CD4-positive, alpha-beta T cell treated with Interleukin-4 for 4 hours (primary cell): ENCODE measurements around the gene CFAP100.

Experiments used
- DNase-seq: peaks from one replicate; pipeline ENCODE4 v3.0.0-alpha.2; 2020

Gene CFAP100

DNA sequence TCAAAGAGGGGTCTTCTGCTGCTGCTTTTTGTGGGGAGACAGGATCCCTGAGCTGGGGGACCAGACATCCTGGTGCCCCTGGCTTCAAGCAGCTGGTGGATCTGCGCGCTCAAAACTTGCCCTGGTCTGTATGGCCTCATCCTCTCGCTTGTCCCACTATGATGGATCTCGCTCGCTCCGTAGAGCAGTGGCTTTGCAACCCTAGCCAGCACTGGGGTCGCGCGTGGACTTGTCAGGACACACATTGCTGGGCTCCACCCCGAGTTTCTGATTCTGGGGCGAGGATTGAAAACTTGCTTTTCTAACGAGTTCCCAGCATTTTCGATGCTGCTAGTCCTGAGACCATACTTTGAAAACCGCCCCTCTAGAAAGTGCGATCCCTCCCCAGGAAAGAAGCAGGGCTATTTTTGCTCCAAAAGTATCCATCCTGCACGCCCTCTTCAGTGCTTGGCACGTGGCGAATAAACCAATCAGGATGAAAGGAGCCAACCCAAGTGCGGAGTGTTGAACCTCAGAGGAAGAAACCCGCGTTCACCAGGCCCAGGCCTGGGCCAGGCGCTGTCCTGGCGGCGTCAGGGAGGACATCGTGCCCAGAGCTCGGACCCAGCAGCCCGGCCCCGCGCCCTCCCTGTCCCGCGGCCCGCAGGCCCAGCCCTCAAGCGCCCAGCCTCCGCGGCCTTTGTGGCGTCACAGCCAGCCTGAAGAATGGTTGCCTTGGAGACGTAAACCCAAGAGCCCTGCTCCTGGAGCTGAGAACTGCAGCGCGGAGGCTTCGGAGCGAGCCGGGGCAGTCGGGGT is at the start of gene CFAP100:
TSS of gene CFAP100 (plus strand) at position 731 of the 798 bp plus-strand sequence. CDS start 1,092 bp downstream, outside the sequence.
- no peak for DNase-seq

DNA sequence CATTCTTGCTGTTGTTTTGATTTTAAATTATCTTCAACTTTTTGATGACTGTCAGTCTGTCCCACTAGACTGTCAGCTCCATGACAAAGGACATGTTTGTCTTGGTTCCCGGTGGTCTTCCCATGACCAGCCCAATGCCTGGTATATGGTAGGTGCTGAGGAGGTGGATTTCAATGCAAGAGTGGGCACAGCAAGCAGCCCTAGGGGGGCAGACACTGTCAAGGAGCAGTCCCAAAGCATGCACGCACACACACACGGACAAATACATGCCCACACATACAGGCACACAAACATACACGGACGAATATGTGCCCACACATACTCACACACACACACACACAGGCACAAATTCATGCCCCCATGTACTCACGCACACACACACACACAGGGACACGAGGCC is 49.5 kb upstream of the CFAP100 start:
- DNase-seq, result no peak

DNA sequence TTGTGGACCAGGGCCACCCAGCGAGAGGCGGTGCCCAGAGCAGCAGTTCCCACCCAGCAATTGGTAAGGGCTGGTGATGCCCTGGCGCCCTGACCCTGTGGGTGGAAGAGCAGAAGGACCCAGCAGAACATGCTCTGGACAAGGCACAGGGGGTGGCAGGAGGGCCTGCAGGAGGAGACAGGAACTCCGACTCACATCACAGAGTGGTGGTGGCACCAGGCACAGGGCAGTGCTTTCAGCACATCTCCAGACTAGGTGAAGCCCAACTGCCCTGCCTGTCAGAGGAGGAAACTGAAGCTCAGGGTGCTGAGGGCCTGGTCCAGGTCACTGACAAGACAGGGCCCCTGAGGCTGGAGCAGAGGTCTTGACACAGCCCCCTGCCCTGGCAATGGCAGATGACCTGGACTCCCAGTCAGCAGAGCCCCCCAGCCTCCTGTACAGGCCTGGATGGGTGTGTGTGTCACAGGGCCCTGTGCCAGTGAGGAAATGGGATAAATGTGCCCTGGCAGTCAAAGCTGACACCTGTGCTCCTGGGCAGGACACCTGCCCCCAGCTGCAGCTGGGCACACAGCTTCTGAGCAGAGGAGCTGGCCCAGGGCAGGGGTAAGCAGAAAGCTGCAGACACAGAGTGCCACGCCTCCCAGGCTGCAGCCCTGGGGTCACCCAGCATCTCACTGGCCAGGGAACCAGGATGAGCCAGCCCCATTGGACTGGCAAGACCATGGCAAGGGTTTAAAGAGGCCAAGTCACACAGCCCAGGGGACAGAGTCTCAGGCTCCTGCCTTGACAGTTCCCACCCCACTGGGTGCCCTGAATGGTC is 48.9 kb upstream of the CFAP100 start:
- DNase-seq, result no peak

DNA sequence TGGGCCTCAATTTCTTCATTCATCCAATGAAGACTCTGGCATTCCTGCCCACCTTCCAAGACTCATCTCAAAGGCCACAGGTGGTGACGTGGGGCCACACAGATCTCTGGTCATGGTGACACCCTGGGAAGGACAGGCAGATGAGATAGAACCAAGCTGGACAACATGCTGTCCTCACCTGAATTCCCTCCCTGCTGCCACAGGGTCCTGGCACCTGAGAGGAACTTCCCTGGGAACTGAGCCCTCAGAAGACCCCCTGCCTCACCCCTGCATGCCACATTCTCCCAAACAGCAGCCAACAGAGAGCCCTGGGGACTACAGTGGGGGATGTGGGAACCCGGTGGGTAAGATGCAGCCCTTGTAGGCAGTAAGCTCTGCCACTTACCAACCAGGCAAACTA is 48.2 kb upstream of the CFAP100 start:
- DNase-seq, result no peak

DNA sequence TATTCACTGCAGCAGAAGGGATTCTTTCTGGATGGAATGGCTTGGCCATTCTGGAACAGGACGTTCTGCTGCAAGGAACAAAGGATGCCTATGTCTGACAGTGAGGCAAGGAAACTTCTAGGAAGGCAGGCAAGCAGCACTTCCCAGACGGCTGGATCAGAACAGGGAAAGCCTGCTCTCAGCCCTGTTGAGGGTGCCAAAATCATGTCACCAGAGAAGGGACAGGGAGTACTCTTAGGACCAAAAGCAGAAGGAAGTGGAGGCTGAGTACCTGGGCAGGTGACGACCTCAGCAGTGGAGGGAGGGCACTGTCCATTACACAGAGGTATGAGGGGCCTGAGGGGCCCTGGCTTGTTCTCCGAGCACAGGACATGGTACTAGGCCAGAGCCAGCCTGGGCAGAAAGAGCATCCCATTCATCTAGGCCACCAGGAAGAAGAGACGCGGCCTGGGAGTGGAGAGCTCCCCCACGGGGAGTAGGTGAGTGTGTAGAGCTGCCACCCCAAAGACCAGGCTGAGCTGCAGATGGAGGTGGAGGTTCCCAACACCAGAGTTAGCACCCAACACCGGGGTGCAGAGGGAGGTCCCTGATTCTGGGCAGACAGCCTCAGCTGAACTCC is 47.1 kb upstream of the CFAP100 start:
- DNase-seq, result no peak

DNA sequence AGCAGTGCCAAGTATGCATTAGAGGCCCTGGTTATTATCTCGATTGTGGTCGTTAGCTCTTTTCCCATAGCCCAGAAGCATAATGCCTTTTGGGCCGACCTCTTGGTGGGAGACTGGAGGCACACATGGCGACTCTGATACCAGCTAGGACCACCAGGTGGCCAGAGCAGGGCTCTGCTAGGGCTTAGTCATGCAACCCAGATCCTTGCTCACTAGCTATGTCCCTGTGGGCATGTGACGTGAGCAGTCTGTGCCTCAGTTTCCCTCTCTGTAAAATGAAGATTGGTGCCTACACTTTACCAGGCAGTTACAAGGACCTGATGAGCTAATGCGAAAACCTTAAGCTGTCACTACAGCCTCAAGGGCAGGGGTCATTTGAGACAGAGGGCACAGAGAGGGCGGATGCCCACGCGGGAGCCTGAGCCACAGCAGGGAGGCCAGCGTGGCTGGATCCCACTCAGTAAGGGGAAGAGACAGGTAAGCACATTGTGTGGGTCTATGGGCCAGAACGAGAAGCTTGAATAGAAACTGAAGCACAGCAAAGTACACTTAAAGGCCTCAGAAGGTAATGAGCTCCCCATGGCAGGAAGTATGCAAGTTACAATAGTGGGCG is 46.3 kb upstream of the CFAP100 start:
- no peak for DNase-seq

DNA sequence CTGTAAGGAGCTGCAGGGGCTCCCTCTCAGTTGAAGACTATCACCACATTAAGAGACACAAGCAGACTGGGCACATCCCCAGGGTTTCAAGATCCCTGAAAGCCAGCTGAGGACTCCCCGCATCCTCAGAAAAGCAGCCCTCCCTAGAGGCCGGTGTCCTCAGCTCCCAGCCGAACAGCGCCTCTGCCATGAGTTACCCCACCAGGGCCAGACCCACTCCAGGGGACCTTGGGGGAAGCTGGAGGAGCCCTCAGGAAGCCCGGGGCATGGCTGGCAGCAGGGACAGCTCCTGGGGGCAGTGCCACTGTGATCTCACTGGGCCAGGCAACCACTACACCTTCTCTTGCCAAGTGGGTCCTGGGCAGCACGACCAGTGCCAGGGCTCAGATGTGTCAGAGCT is 45.6 kb upstream of the CFAP100 start:
- no peak for DNase-seq

DNA sequence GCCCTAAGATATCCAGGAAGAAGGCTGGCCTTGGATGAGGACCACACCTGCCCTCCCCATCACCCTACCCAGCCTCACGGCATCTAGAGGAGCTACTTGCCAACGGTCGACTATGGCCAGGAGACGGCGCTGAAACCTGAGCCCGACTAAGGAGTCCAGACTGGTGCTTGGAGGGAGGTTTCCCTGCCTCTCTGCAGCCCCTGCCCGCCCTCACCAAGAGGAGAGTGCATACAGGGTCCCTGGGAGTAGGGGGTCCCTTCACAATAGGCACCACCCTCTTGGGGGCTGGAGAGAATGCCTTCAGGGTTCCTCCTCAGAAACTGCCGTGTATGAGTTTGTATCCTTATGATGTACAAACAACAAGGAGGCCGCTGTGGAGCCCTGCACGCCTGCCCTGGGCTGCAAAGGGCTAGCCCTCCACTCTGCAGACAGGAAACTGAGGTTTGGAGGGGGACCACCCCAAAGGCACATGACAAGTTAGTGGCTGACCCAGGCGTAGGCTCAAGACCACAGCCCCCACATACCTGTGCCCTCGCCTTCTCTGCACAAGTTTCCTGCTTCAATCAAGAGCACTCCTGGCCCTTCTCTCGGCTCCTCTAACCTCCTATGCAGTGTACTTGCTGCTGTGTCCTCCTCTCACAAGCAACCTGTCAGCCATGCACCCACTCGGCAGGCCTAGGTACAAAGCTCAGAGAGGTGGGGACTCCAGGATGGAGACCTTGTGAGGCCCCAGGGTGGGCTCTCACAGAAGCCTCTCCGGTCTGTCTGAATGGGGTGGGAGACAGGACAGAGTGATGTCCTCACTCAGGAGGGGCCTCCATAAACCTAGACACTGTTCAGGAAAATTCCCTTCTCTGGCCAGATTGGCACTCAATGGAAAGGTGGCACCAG is 44.9 kb upstream of the CFAP100 start:
- DNase-seq, result no peak

DNA sequence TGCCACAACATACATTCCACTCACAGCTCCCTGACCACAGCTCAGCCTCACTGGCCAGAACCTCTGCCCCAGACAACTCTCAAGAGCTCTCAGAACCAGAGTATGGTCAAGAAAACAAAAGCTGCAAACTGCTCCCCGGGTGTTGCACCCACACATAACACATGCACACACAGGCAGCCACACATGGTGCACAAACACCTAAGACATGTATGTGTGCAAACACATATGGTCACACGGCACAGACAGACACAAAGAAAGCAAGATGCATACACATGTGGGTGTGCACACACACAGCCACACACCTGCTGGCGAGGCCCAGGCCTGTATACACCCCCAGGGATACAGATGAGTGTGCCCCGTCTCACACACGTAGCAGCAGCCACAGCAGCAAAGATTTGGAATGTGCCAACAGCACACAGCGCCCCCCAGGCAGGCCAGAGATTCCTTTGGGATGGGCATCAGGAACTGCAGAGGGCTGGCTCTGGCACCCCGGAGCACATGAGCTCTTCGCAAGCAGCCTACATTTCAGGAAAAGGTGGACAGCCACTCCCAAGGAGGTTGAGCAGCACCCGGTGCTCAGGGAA is 44.1 kb upstream of the CFAP100 start:
- DNase-seq, result no peak

DNA sequence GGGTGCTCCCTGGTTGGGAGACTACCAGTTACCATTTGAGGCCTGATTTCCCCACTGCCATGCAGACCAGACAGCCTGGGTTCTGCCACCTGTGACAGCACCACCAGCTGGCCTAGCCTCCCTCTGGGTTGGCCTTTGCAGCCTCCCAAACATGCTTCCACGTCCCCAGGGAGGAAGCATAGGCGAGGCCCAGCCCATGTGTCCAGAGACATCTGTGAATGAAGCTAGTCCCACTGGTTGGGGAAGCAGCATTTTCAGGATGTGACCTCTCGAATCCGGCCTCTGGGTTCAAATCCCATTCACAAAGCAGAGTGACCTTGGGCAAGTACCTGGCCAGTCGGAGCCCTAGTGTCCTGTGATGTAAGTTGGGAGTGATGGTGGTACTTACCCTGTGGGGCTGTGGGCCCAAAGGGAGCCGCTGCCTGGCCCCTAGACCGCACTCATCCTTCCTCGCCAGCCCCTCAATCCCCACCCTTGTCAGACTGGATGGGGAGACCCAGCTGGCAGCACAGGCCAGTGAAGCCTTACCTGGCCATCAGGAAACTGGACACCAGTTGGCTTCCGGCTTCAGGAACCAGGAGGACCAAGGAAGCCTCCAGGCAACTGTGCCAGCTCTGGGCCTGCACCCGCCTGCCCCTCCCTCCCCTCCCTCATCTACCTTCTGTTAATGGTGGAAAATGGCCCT is 43.5 kb upstream of the CFAP100 start:
- DNase-seq, result no peak

DNA sequence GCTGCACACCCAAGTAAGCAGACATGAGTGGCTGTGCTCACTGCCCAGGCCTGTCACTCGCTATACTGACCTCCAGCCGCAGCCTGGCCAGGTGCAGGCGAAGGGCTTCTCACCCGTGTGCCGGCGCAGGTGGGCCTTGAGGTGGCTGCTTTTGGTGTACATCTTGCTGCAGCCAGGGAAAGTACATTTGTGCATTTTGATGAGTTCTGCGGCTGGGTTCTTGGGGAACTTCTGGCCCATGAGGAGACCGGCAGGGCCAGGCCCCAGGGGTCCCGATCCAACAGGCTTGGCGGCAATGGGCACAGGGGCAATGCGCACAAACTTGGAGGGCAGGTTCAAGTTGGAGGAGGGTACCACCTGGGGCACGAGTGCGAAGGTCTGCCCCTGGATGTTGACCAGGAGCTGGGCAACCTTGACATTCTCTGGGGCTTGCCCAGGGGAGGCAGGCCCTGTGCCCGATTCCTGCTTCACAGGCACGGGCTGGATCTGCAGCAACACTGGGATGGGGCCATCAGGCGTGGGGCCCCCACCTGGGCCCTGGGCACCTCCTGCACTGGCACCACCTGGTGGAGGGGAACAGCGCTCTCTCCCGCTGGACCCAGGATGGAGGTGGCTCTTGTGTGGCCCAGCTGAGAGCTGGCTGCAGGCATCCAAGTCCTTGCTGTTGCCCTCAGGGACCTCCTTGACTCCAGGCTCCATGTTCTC is 42.8 kb upstream of the CFAP100 start:
- DNase-seq, result no peak

DNA sequence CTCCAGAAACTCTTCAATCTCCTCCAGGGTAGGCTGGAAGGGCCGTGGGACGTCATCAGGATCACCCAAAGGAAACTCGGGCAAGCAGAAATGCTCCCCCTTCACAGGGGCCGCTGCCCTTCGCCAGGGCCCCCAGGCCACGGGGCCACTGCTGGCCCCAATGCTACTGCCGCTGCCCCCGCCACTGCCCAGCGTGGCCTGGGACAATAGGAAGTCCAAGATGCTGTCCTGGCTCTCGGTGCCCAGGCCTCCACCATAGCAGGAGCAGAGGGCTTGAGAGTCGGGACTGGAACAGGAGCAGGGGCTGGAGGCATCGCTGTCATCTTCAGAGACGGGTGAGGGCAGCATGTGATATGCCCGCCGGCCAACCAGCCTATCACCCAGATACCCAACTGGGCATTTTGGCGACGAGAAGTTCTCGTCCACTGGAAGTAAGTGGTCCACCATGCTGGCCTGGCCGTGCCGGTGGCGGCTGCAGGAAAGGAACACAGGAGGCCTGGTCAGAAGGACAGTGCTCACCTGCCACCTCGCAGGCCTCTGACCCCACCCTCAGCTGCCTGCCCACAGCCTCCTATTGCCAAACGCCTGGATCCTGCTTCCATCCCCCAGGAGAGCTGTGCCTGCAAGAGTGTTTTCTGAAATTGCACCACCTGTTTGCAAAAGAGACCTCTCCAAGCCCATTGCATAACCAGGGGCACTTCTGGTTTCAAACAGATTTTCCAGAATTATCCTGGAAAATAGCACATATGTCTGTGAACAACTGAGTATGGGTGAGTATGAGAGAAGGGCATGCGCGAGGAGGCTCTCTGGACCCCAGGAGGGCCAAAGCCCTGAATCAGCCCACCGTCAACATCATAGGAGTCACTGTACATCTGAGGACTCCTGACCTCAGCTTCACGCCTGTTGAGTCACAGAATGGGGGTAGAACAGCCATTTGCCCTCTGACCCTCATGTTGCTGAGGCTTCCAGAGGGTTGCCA is 41.9 kb upstream of the CFAP100 start:
- no peak for DNase-seq

DNA sequence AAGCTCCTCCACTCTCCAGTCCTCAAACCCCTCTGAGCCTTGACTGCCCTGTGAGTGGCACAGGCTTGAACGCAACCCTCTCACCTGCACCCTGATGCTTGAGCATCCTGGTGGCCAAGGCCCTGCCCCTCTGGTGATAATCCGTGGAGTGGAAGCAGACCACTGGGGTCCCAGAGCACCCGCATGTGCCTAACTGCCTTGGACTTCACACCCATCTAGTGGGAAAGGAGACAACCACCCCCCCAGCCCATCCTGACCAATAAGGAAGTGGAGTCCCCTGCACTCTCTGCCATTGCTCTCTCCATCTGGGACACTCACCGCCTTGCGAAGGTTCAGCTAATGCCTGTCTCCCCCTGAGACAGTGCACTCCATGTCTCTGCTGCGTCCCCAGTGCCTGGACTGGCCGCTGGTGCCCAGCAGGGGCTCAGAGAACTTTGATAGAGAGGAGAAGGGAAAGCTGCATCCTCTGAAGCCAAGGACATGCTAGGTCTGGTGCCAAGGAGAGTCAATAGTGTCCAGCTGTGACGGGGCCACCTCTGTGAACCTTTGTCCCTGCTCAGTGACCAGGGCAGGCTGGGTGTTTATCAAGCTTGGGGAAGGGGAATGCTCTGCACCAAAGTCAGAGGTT is 40.9 kb upstream of the CFAP100 start:
- no peak for DNase-seq

DNA sequence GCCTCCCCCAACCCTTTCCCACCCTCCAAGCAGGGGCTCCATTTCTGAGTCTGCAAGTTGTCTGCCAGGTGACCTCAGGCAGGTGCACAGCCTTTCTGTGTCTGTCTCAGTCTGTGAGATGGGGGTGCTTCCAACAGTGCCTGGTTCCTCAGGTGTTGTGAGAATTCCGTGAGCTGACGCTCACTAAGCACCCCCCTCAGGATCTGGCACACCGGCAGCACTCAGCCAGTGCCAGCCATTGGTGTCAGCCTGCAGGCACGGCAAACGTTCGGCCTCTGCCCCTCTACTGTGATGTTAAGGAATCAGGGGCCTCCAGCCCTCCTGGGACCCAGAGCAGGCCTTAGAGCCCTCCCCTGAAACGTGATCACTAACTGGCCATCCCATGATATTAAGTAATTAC is 39.9 kb upstream of the CFAP100 start:
- no peak for DNase-seq

DNA sequence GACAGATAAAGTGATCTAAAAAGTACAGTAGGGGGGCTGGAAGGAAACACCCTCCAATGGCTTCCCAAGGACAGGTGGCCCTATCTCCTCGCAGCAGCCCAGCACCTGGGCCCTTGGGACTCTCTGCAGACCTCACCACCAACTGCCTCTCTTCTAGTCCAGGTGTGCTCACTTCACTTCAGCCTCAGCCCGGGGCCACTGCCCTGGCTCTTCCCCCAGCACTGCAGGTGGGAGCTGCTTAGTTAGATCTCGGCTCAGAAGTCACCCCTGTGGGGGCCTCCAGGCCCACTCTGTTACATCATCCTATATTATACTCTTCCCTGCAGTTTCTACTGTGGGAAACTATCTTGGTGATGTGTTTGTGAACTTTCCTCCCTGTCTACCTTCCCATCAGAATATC is 39.5 kb upstream of the CFAP100 start:
- DNase-seq, result no peak

DNA sequence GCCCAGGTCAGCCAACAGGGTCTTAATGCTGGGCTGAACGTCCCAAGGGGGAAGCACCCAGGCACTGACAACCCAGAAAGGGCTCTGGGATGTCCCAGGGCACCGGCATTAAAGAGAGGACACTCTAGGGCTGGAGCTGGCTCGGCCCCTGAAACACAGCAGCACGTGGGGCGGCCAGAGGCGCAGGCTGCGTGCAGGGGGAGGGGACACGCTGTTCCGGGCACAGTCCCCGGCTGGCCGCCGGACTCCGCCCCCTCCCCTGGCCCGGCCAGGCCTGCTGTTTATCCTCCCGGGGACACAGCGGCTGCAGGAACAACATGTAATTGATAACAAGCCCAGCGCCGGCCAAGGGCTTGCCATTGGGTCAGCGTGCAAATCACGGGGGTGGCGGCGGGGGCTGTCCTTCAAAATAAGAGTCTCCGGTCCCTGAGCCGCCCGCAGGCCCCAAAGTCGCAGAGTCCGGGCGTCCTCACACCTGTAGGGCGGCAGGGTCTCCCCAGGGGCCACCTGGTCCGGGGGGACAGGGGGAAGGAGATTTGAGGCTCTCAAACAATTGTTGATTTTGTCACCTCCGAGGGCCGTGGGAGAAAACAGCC is 38.8 kb upstream of the CFAP100 start:
- no peak for DNase-seq

DNA sequence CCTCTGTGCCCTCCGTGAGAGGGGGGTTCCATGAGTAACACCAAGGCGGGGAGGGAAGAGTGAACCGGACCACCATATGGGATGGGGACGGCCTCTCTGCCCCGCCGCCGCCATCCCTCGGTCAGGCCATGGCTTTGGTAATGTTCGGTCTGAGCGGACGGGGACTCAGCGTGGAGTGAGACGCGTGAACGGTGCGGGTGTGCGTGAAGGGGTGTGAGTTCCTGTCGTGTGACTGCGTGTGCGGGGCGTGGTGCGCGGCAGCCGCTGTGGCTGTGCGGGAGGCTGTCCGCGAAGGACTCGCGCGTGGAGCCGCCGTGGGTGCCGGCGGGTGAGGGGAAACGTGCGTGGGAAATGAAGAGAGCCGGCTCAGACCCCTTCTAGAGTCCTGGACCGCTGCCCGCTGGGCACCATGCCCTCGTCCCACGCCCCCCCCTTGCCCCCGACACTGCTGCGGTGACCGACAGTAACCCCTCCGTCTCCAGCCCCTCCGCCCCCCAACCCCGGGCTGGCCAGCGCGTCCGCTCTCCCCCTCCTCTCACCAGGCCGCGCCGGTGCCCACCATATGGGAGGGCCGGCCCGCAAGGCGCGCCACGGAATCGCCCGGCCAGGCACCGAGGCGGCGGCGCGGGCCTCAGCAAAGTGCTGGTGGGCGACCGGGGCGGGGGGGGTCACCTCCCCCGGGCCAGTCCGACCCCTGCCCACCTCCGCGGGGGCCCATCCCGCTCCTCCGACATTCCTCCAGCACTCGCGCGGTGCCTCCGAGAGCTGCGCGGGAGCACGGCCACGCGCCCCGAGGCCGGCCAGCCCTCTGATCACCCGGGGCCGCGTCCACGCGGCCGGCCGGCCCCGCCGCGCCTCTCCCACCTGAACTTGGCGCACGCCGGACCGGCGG is 38.1 kb upstream of the CFAP100 start:
- DNase-seq, result no peak
